Neural cell (in vitro differentiated cells): ENCODE measurements around the gene ERC2. TPM values are rescaled to one million over a fixed set of nuclear protein-coding genes. Genes with fewer than 3 reads are reported as not detected.

Experiments
- H2AFZ ChIP-seq: fragments of 200-600, 300-800 bp; sonication (generic), shearing (Covaris generic); 2 replicates; pipeline ENCODE4 v1.6.0; 2014; ENCODE audit warnings: low read depth, mild to moderate bottlenecking, antibody characterized with exemption, low read length, moderate library complexity
- H3F3A ChIP-seq: fragments of 200-600 bp; shearing (Covaris generic); 2 replicates; pipeline ENCODE4 v1.6.1; 2016; ENCODE audit warnings: mild to moderate bottlenecking, moderate library complexity, mixed read lengths, antibody characterized with exemption, low read length; ENCODE audit not compliant: insufficient read depth, poor library complexity, severe bottlenecking
- H3K27ac ChIP-seq: fragments of 200-600, 300-800 bp; sonication (generic), shearing (Covaris generic); 2 replicates; pipeline ENCODE4 v1.5.1; 2014; ENCODE audit warnings: mild to moderate bottlenecking, low read length, moderate library complexity
- H3K27me3 ChIP-seq: fragments of 300-800, 200-600 bp; sonication (generic), shearing (Covaris generic); 2 replicates; pipeline ENCODE4 v1.6.0; 2014; ENCODE audit warnings: mild to moderate bottlenecking, low read depth, low read length, moderate library complexity; ENCODE audit not compliant: insufficient read depth
- H3K36me3 ChIP-seq: fragments of 300-800, 200-600 bp; sonication (generic), shearing (Covaris generic); 2 replicates; pipeline ENCODE4 v1.5.1; 2014; ENCODE audit warnings: mild to moderate bottlenecking, antibody characterized with exemption, low read length, moderate library complexity; ENCODE audit not compliant: insufficient read depth
- H3K4me2 ChIP-seq: fragments of 300-800, 200-600 bp; sonication (generic), shearing (Covaris generic); 2 replicates; pipeline ENCODE4 v1.6.0; 2014; ENCODE audit warnings: mild to moderate bottlenecking, low read length
- H3K4me3 ChIP-seq: fragments of 300-800, 200-600 bp; sonication (generic), shearing (Covaris generic); 2 replicates; pipeline ENCODE4 v1.5.1; 2014; ENCODE audit warnings: mild to moderate bottlenecking, low read length, moderate library complexity
- H3K79me2 ChIP-seq: fragments of 200-600 bp; shearing (Covaris generic); replicated peaks from 2 replicates; pipeline ENCODE4 v1.6.0; 2014; ENCODE audit warnings: mild to moderate bottlenecking, low read length, moderate library complexity; ENCODE audit not compliant: insufficient read depth
- H3K9ac ChIP-seq: fragments of 300-800, 200-600 bp; sonication (generic), shearing (Covaris generic); 2 replicates; pipeline ENCODE4 v1.6.1; 2016; ENCODE audit warnings: mild to moderate bottlenecking, low read length, mixed read lengths
- H3K9me2 ChIP-seq: fragments of 200-600 bp; shearing (Covaris generic); 2 replicates; pipeline ENCODE4 v1.6.1; 2016; ENCODE audit warnings: mild to moderate bottlenecking, low read length, mixed read lengths; ENCODE audit not compliant: insufficient read depth
- H3K9me3 ChIP-seq: fragments of 200-600, 300-800 bp; sonication (generic), shearing (Covaris generic); 2 replicates; pipeline ENCODE4 v1.6.1; 2016; ENCODE audit warnings: mild to moderate bottlenecking, mixed run types, low read length, moderate library complexity, mixed read lengths
- H4K20me1 ChIP-seq: fragments of 200-600 bp; shearing (Covaris generic); 2 replicates; pipeline ENCODE4 v1.6.1; 2016; ENCODE audit warnings: mild to moderate bottlenecking, mixed run types; ENCODE audit not compliant: insufficient read depth
- CTCF ChIP-seq: fragments of 450-650 bp; IDR thresholded peaks from 2 replicates; pipeline ENCODE4 v1.5.1; 2014; ENCODE audit warnings: antibody characterized with exemption, mild to moderate bottlenecking, moderate library complexity; ENCODE audit not compliant: poor library complexity, severe bottlenecking
- EP300 ChIP-seq: fragments of 450-650 bp; conservative IDR thresholded peaks from 2 replicates; pipeline ENCODE4 v1.6.1; 2014; ENCODE audit warnings: antibody characterized with exemption, mild to moderate bottlenecking, moderate library complexity; ENCODE audit not compliant: poor library complexity, severe bottlenecking
- EZH2 ChIP-seq: fragments of 200-600, 300-800 bp; shearing (Covaris generic), sonication (generic); IDR thresholded peaks from 2 replicates; pipeline ENCODE4 v1.6.1; 2014; ENCODE audit warnings: antibody characterized with exemption, low read length, borderline replicate concordance, mild to moderate bottlenecking; ENCODE audit not compliant: insufficient read depth, poor library complexity, severe bottlenecking
- POLR2AphosphoS5 ChIP-seq: IDR thresholded peaks from 2 replicates; pipeline ENCODE4 v1.6.1; 2012
- RAD21 ChIP-seq: fragments of 450-650 bp; conservative IDR thresholded peaks from 2 replicates; pipeline ENCODE4 v1.6.1; 2014; ENCODE audit warnings: antibody characterized with exemption, mild to moderate bottlenecking, moderate library complexity
- REST ChIP-seq: IDR thresholded peaks from 2 replicates; pipeline ENCODE4 v1.6.1; 2012; ENCODE audit warnings: borderline replicate concordance
- SMC3 ChIP-seq: fragments of 450-650 bp; conservative IDR thresholded peaks from 2 replicates; pipeline ENCODE4 v1.6.1; 2014; ENCODE audit warnings: antibody characterized with exemption, mild to moderate bottlenecking, moderate library complexity; ENCODE audit not compliant: poor library complexity
- TAF1 ChIP-seq: IDR thresholded peaks from 2 replicates; pipeline ENCODE4 v1.6.1; 2012; ENCODE audit warnings: low read depth
- polyA plus RNA-seq: library from polyadenylated mRNA; depleted of rRNA; stranded (reverse); fragments of >200 nt; gene quantifications from 2 replicates; pipeline ENCODE4 v1.2.3, GENCODE V29; 2014

Gene ERC2
- polyA plus RNA-seq, 1 donor from 2014 or later, result 60.4 TPM

GRCh38 chr3:55955891-55956477, 512.3 kb downstream of the ERC2 start:
- Histone ChIP-seq H3K79me2 (no peaks in the 10 kb centered on the region), H3K9ac (no peak overlapping the region), H3K4me3 (no peak overlapping the region), H3F3A (no peaks in the 10 kb centered on the region), H3K27ac (peak overlapping the region; percentile 15), H2AFZ (no peak overlapping the region), H3K27me3 (no peaks in the 10 kb centered on the region), H3K4me2 (no peak overlapping the region), H3K9me2 (no peaks in the 10 kb centered on the region), H4K20me1 (no peaks in the 10 kb centered on the region), H3K9me3 (no peaks in the 10 kb centered on the region), H3K36me3 (no peaks in the 10 kb centered on the region)
- TF ChIP-seq POLR2AphosphoS5 (peak; percentile 52), CTCF (no peak), REST (peak; percentile 97)

GRCh38 chr3:55951388-55951787, 516.9 kb downstream of the ERC2 start:
- Histone ChIP-seq H3K27ac (no peak overlapping the region), H3F3A (no peaks in the 10 kb centered on the region), H3K9me2 (no peaks in the 10 kb centered on the region), H3K9me3 (no peaks in the 10 kb centered on the region), H3K79me2 (no peaks in the 10 kb centered on the region), H3K4me3 (no peak overlapping the region), H3K27me3 (no peaks in the 10 kb centered on the region), H3K4me2 (no peak overlapping the region), H3K9ac (no peak overlapping the region), H3K36me3 (peaks cover 4% of the 10 kb centered on the region), H4K20me1 (no peaks in the 10 kb centered on the region), H2AFZ (no peak overlapping the region)
- TF ChIP-seq EZH2 (no peak), RAD21 (no peak), EP300 (no peak), POLR2AphosphoS5 (no peak), SMC3 (no peak), TAF1 (no peak), REST (no peak), CTCF (no peak)
